Middle frontal gyrus (tissue), 1 donor: ENCODE results near the gene PTER.
A peak's percentile ranks its signal among the peaks of the same experiment; 100 is the strongest.

ENCODE experiments used
- DNase-seq: peaks from one replicate; pipeline ENCODE4 v3.0.0-alpha.2; 2015; ENCODE audit warnings: low spot score; ENCODE audit errors: extremely low spot score

PTER gene

GRCh38 chr10:16470747-16471146 lies 33.9 kb downstream of the PTER start:
- DNase-seq = no peak

- DNase-seq = no peak
These were observed 36.0 kb downstream of the PTER start for GRCh38 chr10:16472828-16473227.

GRCh38 chr10:16477757-16478156 lies 40.9 kb downstream of the PTER start:
- DNase-seq = no peak

GRCh38 chr10:16478801-16479200 lies 42.0 kb downstream of the PTER start:
- no peak for DNase-seq

DNA sequence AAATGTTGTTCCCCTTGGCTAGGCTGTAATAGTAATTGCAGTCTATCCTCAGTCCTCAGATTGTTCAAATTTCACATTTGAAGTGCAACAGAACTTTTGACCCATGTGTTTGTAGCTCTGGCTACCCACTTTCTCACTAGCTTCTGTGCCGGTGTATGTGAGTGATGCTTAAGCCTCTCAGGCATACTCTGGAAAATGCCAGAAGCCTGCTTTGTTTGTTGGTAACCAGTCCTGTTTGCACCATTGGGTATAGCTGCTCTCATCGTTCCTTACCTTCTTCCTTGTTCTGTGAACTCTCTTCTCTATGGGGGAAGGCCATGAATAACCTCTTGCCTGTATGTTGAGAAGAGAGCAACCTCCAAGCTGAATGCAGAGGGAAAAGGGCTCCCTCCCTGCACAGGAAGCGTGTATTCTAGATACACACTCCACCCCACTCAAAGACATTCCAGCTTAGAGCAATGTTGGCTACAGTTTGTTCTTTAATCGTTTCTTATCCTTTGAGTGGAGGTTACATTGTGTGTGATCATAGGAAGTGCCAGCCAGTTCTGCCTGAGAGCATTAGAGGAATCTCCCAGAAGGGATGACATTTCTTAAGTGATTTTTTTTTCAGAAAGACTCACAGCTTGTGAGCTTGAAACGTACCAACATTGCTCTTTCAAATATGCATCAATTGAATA lies 44.4 kb downstream of the PTER start:
- no peak for DNase-seq

DNA sequence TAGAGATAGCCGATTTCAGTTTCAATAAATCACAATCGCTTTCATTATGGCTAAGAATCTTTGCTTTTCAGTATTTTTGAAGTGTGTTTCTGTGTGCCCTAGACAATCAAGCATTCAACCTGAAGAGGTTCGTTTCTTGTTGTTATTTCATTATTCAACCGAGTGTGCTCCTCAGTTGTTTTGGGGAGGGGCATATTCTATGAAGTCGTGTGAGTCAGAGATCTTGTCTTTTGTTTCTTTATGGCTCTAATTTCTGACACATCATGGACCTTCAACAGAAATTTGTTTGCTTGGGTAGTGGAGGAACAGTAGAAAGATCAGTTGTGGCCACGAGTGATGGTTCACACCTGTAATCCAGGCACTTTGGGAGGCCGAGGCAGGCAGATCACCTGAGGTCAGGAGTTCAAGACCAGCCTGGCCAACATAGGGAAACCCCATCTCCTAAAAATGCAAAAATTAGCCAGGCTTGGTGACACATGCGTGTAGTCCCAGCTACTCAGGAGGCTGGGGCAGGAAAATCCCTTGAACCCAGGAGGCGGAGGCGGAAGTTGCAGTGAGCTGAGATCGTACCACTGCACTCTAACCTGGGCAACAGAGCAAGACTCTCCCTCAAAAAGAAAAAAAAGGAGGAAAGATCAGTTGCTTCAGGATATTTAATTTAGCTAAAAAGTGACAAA lies 46.6 kb downstream of the PTER start:
- no peak for DNase-seq

DNA sequence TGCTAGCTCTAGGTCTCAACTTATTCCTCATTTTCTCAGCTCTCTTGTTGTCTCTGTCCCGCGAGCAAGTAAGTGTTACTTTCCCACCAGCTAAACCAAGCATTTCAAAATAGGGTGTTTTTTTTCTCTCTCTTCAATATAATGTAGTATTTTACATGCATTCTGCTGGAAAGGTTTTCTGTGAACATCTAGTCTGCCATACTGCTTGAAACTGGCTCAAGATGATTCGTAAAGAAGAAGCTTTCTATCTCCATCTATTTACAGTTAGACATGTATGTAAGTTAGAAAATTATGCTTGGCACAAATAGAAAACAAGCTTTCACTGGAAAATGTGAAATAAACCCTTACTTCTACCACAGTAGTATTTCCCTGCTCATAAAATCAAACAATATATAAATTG lies 53.7 kb downstream of the PTER start:
- no peak for DNase-seq

DNA sequence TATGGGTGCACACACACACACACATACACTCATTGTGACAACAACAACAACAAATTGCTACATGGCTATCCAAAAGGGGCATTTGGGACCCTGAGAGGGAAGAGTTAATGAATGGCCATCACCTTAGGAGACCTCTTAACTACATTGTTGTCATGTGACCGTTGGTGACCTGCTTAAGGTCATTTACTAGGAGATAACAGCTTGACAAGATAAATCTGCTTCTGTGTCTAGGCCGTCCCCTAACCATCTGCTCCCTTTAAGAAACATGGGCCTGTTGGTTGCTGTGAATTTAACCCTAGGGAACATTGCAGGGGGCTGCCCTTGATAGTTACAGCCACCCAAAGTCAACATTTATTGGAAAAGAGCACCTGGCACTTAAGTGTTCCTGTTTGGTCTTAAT lies 55.1 kb downstream of the PTER start:
- DNase-seq = no peak

GRCh38 chr10:16493884-16494536 lies 57.2 kb downstream of the PTER start:
- no peak for DNase-seq

- no peak for DNase-seq
These were observed 61.1 kb downstream of the PTER start for GRCh38 chr10:16497911-16498310.

DNA sequence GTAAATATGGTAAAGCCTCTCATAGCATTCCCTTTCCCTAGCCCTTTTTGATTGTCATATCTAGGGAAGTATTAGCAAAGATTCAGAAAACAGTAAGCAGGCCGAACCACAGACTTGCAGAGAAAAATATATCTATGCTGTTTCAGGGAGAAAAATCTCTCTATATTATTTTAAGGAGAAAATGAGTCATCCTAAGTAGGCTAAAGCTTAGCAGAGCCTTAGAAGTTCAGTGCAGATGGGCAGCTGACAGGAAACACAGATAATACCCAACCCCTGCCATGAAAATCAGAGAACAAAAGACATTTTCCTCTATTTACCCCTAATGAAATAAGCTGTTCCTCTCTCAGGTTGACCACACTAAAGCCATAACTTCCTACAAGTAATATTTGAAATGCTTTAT lies 68.4 kb downstream of the PTER start:
- no peak for DNase-seq

DNA sequence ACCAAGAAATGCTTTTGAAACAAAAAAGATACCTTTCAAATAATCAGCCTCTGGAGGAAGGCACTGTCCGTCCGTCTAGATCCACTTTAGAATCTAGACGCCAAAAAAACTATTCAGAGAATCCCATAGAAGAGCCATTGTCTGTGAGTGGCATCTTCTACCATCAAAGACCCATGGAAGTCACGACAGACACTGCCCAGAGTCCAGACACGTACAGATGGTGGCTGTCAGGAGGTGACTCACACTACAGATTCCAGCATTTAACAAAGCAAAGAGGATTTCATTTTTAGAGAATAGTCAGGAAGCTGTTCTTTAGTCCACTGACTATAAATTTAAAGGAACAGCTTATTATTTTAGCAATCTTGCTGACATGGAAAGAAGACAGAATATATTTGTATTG lies 73.2 kb downstream of the PTER start:
- no peak for DNase-seq

- DNase-seq = no peak
These were observed 74.0 kb downstream of the PTER start for GRCh38 chr10:16510843-16511242.

GRCh38 chr10:16518822-16519221 lies 82.0 kb downstream of the PTER start:
- DNase-seq = no peak

- no peak for DNase-seq
These were observed 82.6 kb downstream of the PTER start for GRCh38 chr10:16519250-16519907.

DNA sequence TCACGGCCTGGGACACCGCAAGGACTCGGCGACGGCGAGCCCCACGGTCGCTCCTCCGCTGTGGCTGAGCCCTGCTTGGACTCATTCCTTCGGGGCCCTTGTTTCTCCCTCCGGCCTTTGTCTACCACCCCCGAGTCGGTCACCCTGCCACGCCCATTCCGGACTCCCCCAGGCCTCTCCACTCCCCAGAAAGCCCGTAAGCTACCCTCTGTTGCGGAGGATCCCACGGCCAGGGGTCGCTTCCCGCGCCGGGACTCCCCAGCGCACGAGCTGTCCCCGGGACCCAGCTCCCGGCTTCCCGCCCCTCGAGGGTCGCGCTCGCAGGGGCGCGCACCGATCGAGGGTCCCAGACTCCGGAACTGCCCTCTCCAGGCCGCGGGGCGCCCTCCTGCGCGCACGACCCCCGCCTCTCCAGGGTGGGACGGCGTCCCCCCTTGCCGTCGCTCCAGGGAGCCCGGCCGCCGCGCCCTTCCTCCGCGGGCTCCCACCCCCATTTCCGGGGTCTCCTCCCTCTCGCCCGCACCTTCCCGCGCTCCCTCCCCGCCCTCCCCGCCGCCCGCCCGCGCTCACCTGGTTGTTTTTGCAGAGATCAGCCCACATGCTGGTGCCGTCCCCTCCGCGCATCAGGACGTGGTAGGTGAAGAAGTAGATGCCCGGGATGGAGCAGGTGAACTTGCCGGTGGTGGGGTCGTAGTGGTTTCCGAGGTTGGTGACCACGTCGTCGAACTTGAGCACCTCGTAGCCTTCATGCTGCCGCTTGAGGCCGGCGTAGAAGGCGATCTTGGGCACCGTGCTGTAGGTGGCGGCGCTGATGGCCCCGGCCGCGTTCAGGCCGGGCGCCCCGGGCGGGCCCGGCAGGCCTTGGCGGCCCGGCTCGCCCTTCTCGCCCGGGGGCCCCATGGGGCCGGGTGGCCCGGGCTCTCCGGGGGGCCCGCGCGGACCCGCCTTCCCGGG lies 83.4 kb downstream of the PTER start:
- no peak for DNase-seq

- DNase-seq = no peak
These were observed 84.1 kb downstream of the PTER start for GRCh38 chr10:16520900-16521299.

DNA sequence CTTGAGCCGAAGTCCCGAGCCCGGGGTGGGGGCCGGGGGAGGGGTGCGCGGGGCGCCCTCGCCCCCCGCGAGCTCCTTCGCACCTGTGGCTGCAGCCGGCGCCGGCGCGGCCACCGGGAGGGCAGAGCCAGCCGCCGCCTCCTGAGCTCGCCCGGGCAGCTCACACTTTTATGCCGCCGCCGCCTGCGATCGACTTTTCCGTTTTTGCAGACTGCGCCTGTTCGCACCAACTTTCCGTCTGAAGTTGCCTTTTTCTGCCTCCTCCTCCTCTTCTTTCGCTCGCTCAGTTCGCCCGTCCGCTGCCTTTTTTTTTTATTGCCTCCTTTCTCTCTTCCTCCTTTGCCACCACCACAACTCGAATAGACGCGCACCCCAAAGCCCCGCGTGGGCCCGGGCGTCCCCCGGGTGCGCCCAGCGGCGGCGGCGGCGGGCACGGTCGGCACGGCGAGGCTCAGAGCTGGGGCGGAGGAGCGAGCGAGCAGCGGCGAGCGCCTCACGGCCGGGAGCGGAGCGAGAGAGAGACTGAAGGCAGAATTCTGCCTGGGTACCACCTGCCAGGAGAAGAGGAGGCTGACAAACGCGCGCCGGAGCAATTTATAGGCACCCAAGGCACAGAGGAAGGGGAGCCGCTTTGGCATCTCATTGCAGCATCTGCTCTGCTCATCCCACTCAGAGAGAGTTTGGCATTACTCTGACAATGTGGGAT lies 84.7 kb downstream of the PTER start, which contains the start of gene C1QL3:
Gene C1QL3, minus strand, starts transcription at position 569 of the 706 bp plus-strand sequence. CDS start 814 bp downstream, outside the sequence.
- DNase-seq = peak; percentile 53

GRCh38 chr10:16527452-16527851 lies 90.6 kb downstream of the PTER start:
- DNase-seq = no peak

DNA sequence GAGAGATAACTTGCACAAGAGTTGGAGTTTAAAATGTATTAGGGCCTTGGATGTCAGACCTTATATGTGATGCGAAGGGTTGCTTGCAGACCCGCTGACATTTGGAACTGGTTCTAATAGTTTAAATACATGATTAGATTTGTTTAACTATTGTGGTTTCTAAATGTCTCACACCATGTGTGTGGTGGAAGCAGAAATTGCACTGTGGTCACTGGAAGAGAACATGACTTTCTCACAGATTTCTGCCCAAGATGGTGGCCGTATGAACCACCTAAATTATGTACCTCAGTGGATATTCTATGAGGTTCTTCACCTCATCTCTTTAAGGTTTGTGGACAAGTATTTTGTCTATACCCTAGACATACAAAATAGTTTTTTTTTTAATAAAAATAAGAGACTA lies 93.0 kb downstream of the PTER start:
- no peak for DNase-seq
